HG02642 (cell line): ENCODE data around the gene MGAT4B.

Experiments used
- ATAC-seq: cut with Tn5 transposase; IDR thresholded peaks from one replicate; pipeline ENCODE4 v1.9.1; 2021; ENCODE audit warnings: mild to moderate bottlenecking; ENCODE audit not compliant: unreplicated experiment, poor library complexity

MGAT4B gene

DNA sequence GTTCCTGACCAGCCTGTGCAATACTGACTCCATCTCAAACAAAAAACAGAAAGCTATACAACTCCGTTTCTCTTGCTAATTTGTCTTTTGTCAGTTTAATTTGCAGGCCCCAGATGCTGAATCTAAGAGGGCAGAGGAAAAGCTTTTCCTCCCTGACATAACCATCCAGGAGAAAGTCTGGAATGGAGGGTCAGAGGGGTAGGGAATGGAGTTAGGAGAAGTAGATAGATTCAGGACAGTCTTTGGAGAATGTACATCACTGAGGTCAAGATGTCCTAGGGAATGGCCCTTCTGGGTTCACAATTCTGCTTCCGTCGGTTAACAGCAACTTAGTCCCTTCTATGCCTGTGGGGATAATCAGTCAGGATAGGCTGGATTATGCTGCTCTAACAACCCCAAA lies 7.4 kb upstream of the MGAT4B start:
- ATAC-seq = no peak

DNA sequence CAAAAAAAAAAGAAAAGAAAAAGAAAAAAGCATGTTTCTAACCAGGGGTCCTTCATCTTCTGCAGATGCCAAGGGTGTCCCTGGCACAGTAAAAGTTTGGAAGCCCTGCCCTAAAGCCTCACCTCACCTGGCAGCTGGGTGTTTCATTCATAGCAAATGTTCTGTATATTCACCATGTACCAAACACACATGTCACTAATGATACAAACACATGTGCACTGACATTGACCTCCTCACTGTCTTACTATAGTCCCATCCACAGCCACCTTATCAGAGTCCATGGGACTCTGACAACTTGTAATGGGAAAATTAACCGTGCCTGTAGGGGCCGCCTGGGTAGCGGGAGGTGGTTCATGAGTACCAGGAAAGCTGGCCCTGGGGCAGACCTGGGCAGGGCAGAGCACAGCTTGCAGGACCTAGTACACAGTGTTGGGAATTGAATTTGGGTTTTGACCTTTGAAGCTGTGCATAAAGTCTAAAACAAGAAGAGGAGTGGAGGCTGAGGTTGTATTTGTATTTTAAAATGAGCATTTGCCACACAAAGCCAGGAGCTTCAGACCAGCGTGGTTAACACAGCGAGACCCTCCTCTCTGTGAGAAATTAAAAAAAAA lies 6.4 kb upstream of the MGAT4B start:
- ATAC-seq = no peak

DNA sequence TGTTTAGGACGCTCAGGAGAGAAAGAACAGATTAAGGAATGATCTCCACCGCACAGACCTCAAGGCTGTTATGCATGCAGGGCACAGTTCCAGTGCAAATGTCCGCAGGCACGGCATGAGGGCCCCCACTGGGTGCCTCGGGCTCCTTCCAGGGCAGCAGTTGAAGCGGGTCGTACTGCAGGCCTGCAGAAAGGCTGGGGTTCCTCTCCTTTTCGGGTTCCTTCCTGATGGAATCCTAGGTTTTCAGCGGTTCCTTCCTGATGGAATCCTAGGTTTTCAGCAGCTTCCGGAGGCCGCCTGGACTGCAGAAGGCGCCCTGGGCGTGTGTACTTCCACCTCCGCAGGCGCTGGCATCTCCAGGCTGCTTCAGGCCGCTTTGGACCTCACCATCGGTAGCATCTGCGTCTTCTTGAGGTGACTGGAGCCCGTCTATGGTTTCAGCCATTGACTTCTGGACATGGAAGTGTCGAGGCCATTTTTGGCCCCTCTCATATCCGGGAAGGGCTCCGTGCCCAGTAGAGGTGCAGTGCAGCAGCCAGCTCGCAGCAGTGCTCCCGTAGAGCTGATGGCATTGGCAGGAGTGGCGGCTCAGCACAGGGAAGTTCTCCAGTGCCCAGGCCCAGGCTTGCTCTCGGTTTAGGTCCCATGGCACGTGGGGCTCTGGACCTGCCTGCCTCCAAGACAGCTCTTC lies 5.6 kb upstream of the MGAT4B start:
- no peak for ATAC-seq

DNA sequence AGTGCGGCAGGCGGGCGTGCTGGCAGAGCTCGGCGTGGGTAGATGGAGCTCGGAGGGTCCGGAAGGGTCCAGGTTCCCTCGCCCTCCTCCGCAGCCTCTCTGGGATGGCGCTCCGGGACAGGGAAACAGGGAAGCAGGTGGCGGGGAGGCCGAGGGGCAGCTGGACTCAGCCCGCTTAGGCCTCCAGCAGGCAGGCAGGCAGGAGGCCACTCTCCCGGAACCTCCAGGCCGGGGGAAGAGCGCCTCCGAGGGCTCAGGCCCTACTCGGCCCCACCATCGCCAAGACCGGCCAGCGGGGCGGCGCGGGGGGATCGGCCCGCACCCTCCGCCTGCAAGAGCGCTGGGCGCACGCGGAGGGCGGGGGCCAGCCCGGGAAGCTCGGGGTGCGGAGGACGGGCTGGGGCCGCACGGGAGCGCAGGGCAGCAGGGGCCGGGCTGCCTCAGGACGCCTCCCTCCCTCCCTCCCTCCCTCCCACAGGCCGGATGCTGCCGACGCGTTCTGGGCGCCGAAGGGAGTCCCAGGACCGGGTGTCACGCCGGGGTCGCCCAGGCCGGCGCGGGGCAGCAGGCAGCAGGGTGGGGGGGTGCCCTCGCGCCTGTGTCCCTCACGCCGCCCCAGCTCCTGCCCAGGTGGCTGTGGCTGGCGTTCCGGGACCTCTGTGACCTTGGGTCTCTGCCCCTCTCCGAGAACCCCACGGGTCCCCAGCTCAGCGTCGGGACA lies 977 bp downstream of the MGAT4B start:
- ATAC-seq = peak; percentile 25

DNA sequence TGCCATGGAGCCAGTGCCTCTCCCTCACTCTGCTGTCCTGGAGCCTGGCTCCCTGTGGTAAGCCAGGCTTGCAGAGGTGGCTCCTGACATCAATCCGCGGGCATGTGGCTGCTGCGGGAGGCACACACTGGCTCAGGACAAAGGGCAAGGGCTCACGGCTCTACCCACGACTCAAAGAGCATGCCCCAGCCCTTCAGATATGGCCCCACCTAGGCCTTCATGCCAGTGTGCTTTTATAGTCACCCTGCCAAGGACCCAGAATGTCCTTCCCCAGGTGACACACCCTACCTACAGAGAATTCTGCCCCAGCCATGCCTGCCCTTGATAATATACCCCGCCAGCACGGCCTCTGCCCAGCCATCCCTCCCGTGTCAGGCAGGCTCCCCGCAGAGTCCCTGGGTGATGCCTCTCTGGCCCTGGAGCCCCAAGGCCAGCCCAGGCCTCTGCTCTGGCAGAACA lies 1.6 kb downstream of the MGAT4B start:
- no peak for ATAC-seq

DNA sequence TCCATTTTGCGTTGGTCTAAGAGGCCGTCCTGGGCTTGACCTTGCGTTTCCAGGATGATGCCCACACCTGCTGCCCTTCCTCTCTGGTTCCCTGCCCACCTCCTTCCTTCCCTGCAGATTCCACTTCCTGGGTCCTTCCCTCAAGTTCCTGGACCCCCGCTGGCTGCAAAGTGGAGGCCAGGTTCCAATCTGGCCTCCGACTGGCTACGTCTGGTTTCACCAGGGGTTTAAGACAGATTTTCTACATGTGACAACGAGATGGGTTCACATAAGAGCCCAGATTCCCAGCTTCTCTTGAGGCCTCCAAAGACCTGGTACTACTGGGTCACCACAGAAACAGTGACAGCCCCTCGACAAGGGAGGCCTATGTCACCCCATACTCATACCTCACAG lies 2.1 kb downstream of the MGAT4B start:
- no peak for ATAC-seq

DNA sequence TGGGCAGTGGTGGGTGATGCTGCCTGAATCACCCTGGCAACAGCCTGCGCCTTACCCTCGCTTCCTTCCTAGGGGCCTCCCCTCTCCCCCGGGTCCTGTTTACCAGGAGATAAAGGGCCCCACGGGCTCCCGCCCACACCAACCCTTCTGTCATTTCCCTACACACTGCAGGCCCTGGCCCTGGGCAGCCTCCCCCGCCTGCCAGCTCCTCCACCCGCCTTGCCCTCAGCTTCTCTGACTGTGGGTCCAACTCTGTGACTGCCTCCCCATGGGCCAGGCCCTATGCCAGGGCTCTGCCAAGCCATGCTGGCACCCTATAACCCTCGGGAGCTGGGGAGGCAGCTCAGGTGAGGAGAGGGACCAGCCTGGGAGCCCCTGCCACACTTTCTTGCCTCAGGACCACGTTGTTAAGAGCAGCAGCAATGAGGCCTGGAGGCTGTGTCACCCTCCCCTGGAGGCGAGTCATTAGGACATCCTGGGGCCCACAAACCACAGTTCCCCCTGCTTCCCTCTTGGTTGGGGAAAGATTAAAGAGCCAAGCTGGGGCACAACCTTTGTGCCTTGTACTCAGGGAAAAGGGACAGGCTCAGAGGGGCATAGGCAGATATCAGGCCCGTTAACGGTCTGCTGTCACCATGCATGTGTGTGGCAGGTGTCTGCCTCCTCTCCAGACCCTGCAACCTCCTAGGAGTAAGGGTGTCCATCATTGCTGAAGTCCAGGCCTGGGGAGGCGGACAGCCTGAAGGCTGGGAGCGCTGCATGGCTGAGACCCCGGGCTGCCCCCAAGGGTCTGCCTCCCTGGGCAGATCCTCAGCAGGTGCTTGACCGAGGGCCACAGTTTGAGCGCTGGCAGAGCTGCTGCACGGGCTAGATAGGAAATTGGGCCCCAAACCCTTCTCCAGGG lies 2.8 kb downstream of the MGAT4B start:
- no peak for ATAC-seq

DNA sequence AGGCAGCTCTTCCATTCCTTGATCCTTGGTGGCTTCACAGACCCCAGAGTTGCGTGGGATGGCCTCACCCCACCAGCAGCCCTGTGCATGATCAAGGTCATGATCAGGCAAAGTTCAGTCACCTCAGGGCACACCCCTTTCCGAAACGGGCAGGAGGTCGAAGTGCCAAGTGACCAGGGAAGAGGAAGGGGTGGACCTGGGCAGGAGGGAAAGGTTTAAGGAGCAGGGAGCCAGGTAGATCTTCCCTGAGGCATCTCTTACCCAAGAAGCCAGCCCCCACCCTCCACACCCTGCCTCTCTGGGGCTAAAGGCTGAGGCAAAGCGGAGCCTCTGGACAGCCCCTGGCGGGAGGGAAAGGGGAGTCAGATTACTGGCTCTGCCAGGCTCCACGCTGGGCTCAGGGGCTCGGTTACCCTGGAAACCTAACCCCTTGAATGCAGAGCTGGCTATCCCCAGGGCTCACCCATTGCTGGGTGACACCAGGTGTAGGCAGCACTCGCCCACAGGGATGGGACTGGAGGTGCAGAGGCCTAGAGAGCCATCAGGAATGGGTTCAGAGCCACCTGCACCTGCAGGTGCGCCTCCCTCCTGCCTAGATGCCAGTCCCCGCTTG lies 3.6 kb downstream of the MGAT4B start:
- no peak for ATAC-seq

DNA sequence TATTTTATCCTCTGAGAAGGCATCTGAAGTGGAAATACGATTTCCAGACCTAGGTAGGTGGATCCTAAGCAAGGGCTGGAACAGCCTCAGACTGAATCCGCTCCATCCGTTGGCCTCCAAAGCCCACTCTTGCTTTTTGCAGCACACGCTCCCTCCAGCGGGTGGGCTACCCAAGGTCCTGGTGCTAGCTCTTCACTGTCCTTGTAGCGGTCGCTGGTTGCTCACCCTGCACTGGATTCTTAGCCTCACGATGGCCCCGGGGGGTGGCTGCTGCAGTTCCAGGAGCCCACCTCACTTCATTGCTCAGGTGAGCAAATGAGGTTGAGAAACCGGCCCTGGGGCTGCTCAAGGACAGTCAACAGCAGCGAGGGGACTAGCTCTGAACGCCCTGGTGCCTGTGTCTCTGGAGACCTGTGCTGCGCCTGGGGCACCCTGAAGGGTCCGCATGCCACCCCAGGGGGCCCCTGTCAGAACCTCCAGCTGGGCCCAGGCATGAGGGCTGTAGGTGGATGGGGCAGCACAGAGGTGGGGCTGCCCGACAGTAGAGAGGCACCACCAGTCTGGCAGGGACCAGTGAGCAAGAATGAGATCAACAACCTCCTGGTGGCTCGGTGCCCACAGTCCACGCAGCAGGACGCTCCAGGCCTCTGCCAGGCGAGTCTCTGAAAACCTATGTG lies 4.3 kb downstream of the MGAT4B start:
- ATAC-seq = no peak

DNA sequence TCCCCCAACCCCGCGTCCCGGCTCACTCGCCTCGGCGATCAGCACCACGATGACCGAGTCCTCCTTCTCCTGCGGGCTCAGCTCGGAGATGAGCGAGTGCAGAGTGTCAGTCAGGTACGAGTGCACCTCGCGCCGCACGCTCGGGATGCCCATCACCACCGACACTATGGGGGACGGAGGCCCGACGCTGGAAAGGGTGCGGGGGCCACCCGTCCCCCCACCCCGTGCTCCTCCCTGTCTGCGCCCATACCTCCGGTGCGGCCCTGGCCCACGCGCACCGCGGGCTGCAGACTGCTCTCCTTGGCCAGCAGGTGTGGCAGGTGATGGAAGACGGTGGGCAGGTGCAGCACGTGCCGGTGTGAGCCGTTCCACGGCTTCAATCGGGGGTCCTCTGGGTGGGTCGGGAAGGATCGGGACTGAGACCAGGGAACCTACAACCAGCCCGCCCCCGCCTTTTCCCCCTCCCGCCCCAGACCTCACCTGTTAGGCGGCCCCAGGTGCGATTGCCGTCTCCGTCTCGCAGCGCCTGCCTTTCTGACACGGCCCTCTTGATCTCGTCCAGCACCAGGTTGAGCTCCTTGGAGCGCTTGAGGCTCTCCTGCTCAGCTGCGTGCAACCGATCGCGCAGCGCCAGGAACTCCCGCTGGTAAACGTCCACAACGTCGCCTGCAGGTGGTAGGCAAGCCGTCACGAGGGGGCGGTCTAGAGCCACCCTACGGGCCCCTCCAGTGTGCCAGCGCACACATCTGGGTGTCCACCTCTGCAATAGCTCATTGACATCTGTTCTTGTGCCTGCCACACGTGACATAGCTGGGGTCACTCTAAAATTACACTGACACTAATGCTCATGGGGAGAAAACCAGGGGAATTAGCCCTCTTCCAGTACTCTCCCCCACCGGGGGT lies 5.1 kb downstream of the MGAT4B start:
- no peak for ATAC-seq

DNA sequence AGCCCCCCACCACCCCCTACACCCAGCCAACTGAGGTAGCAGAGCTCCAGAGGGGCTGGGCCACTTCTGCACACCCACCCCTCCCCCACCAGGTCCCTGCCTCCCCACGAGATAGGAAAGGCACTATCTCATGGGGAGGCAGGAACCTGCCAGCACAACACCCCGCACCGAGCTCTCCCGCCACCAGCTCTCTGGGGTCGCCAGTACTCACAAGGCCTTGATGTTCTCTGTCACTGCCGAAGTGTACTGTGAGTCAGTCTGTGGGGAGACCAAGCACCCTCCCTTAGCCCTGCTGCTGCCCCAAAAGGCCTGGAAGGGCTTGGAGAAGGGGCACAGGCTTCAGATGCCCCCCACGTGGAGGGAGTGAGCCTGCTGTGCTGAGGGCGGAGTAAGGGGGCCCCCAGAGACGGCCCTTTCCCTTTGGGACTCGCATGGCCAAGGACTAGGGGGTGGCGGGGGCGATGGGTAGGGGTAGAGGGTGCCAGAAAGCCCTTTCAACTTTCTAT lies 5.9 kb downstream of the MGAT4B start:
- ATAC-seq = no peak

DNA sequence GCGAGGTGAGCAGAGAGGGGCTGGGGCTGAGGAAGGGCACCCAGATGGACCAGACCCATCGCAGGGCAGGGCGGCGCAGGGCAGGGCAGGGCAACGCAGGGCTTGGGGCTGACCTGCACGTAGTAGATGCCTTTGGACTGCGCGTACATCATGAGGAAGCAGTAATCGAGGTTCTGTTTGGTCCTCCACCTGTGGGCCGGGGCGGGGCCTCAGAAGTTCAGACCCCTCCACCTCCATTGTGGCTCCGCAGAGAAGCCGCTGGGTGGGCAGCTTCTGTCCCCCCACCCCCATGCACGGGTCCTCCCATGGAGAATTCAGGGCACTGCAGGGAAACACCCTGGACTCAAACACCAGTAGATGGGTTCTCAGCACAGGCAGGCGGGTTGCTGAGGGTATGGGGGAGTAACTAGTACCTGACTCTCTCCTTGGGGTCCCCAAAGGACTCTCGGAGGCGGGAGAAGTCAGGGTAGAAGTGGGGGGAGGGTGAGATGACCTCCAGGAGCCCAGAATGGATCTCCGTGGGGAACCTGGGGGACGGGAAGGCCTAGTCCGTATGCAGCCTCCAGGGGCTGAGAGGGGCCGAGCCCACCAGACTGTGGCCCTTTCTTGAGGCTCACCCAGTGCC lies 6.5 kb downstream of the MGAT4B start:
- no peak for ATAC-seq

DNA sequence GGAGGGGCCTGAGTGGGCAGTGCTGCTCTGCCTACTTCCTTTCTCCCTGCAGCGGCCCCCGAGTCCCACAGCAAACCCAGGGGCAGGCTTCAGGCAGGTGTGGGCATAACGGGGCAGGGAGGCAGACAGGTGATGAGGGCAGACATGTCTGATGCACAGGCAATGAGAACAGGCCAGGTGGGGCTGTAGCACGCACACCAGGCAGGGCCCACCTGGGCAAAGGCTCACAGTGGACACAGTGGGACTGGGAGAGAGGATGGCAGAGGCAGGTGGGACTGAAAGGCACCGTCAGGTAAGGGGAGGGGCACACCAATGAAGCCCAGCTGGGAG lies 7.1 kb downstream of the MGAT4B start:
- no peak for ATAC-seq

DNA sequence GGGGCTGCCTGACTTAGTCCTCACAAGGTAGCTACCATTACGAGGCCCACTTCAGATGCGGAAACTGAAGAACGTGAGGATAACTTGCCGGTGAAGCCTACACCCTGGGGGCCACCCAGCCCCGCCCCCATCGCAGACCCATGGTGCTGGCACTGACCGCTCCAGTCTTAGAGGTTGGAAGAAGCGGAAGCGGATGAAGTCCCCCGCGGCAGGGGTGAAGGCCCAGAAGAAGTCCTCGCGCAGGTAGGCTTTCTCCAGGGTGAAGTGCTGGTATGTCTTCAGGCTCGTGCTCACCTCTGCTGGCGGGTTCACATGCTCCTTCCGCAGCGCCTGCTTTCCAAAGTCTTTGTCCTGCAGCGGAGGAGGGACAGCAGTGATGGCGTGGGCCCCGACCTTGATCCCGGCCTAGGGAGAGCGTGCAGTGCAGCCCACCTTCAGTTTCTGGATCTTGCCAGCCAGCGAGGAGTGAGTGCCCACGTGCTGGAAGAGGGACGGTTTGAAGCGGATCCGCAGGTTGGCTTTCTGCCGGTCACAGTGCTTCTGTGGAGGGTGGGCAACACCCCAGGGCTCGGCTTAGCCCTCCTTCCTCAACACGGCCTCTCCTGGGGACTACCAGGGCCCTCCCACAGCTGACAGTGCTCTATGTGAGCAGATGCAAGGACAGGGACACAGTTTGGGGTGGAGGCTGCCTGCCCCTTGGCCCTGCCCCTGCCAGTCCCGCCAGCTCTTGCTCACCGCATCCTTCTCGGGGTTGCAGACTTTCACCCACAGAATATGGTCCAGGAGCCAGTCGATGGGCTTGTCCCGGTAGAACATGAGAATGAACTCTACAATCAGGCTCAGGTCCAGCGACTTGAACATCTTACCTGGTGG lies 7.7 kb downstream of the MGAT4B start:
- ATAC-seq = no peak

DNA sequence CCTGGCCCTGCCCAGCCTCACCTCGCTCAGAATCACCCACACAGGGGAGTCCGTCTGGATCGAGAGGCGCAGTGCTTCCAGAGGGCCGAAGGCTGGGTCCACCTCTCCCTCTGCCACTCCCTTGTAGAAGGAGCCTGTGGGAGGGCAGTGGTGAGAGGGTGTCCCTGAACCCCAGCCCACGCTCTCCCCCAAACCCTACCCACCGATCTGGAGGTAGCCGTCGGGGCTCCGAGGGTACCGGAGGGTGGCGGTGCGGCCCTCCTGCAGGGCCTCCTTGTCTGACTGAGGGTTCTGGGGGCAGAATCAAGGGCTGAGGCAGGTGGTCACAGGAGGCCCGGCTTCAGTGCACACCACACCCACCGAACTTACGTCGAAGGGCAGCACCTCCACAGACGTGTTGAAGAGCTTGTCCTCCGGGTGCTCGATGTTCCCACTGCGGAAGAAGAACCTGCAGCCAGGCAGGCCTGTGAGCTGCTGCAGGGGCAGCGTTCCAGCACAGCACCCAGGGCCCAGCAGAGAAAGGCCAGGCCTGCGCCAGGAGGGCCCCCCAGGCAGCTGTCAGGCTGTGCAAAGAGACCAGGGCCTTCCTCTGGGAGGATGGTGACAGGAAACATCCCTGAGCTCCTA lies 8.4 kb downstream of the MGAT4B start:
- ATAC-seq = no peak

DNA sequence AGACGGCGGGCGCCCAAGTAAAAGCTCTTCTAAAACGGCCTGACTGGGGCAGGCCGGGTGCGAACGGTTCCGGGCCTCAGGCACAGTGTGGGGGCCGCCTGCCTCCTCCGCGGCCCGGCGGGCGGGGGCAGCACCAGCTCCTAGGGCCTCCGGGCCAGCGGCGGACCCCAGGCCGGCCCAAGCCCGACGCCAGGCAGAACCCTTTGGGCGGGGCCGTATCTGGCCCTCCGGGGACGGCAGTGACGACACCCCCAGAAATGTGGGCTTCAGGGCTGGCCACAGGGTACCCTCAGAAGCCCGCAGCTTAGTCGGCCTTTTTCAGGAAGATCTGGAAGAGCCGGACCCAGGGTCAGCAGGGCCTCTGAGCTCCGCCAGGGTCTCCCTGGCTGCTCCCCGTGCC lies 8.9 kb downstream of the MGAT4B start:
- ATAC-seq = no peak
